ENCODE data around the gene TMEM212. TPM values are rescaled to one million over a fixed set of nuclear protein-coding genes. Genes with fewer than 3 reads are reported as not detected.
A peak's percentile ranks its signal among the peaks of the same experiment; 100 is the strongest.

Gene TMEM212
- total RNA-seq, 2 donors from 2014 or later, result not detected

DNA sequence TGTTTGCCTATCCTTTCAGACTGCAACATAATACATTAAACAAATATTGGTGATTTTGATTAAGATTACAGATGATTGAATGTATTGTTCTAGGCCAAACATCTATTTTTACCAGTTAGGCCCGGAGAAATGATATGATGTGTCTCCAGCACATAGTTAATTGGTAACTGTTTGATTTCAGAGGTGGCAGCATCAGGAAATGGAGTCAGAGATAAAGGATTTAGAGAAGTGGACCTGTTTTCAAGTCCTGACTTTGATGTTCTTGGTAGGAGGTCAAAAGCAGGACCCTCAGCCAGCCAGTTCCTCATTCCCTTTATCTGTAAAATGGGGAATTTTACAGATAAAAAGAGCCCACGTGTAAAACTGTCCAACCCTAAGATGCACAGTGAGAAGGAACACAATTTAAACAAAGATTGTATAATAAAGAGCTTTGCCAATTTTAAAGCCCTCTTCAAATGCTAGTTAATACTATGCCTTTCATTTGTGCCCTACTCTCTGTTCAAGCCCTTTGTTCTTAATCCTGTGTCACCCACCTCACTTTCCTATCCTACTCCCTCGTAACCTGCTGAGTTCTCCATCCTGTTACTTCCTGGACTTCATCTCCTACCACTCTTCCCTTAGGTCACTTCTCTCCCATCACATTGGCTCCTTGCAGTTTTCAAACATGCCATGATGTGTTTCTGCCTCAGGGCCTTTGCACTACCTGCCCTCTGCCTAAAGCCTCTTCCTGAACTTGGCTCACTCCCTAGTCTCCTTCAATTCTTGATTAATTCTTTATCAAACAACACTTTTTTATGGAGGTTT, 2.5 kb downstream of the TMEM212 start:
- no peak overlapping the region for H3K4me3 Mint-ChIP-seq
- Histone ChIP-seq H3K4me1 (ENCODE audit: control insufficient read depth, insufficient read depth, low read length) (peaks cover 2% of the 10 kb centered on the region), H3K27me3 (ENCODE audit: control insufficient read depth, insufficient read depth, low read length, poor library complexity, severe bottlenecking) (no peaks in the 10 kb centered on the region), H3K4me3 (ENCODE audit: low read length) (no peak overlapping the region), H3K9ac (ENCODE audit: extremely low read depth, low read length, poor library complexity, severe bottlenecking) (no peak overlapping the region), H3K9me3 (ENCODE audit: control insufficient read depth, low read length) (no peaks in the 10 kb centered on the region), H3K27ac (ENCODE audit: low read depth, low read length) (no peak overlapping the region), H3K36me3 (ENCODE audit: control insufficient read depth, insufficient read depth, low read length) (no peaks in the 10 kb centered on the region)
- H3K4me1 Mint-ChIP-seq, result peaks cover 32% of the 10 kb centered on the region
- H3K9me3 Mint-ChIP-seq, result peaks cover 13% of the 10 kb centered on the region
- 69 to 84% methylated on average over 3 of the region's 3 CpGs for WGBS, 2 experiments (ENCODE audit: insufficient coverage in 1 of 2, insufficient read length in 1 of 2)
- no peak overlapping the region for H3K27ac Mint-ChIP-seq
- no peaks in the 10 kb centered on the region for H3K27me3 Mint-ChIP-seq (ENCODE audit: insufficient read depth)
- TF ChIP-seq, protein P1, sequence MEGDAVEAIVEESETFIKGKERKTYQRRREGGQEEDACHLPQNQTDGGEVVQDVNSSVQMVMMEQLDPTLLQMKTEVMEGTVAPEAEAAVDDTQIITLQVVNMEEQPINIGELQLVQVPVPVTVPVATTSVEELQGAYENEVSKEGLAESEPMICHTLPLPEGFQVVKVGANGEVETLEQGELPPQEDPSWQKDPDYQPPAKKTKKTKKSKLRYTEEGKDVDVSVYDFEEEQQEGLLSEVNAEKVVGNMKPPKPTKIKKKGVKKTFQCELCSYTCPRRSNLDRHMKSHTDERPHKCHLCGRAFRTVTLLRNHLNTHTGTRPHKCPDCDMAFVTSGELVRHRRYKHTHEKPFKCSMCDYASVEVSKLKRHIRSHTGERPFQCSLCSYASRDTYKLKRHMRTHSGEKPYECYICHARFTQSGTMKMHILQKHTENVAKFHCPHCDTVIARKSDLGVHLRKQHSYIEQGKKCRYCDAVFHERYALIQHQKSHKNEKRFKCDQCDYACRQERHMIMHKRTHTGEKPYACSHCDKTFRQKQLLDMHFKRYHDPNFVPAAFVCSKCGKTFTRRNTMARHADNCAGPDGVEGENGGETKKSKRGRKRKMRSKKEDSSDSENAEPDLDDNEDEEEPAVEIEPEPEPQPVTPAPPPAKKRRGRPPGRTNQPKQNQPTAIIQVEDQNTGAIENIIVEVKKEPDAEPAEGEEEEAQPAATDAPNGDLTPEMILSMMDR (conservative IDR thresholded peaks at IDR 0.05), result no peak
- DNase-seq, result no peak
- no peaks in the 10 kb centered on the region for H3K36me3 Mint-ChIP-seq (ENCODE audit: low read depth)

DNA sequence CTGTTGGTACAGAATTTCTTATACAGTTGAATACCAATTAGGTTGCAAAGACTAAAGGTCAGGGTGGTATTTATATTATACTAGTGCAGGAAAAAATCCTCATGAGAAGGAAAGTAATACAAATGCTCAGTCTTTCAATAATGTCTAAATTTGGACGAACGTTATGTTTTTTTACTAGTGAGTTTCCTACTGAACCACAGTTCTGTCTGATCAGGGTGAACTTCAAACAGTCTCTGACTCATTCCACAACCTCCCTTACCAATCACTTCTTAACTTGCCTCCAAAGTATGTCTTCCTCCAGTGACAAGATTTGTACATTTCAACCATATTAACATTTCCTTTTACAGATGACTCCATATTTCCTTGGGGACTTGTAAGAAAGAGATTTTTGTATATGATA, 3.4 kb downstream of the TMEM212 start:
- Histone ChIP-seq H3K9ac (ENCODE audit: extremely low read depth, low read length, poor library complexity, severe bottlenecking) (no peak overlapping the region), H3K4me3 (ENCODE audit: low read length) (peak overlapping the region; percentile 38), H3K4me1 (ENCODE audit: control insufficient read depth, insufficient read depth, low read length) (no peaks in the 10 kb centered on the region), H3K27me3 (ENCODE audit: control insufficient read depth, insufficient read depth, low read length, poor library complexity, severe bottlenecking) (no peaks in the 10 kb centered on the region), H3K27ac (ENCODE audit: low read depth, low read length) (no peak overlapping the region), H3K36me3 (ENCODE audit: control insufficient read depth, insufficient read depth, low read length) (no peaks in the 10 kb centered on the region), H3K9me3 (ENCODE audit: control insufficient read depth, low read length) (peaks cover 5% of the 10 kb centered on the region)
- no peaks in the 10 kb centered on the region for H3K27me3 Mint-ChIP-seq (ENCODE audit: insufficient read depth)
- WGBS, 2 experiments (ENCODE audit: insufficient coverage in 1 of 2, insufficient read length in 1 of 2), result 93 to 100% methylated on average over 2 of the region's 2 CpGs
- peaks cover 13% of the 10 kb centered on the region for H3K9me3 Mint-ChIP-seq
- H3K27ac Mint-ChIP-seq, result no peak overlapping the region
- no peak for DNase-seq
- no peaks in the 10 kb centered on the region for H3K36me3 Mint-ChIP-seq (ENCODE audit: low read depth)
- H3K4me1 Mint-ChIP-seq, result peaks cover 23% of the 10 kb centered on the region
- H3K4me3 Mint-ChIP-seq, result no peak overlapping the region
- TF ChIP-seq, protein P1 (conservative IDR thresholded peaks at IDR 0.05), result no peak

DNA sequence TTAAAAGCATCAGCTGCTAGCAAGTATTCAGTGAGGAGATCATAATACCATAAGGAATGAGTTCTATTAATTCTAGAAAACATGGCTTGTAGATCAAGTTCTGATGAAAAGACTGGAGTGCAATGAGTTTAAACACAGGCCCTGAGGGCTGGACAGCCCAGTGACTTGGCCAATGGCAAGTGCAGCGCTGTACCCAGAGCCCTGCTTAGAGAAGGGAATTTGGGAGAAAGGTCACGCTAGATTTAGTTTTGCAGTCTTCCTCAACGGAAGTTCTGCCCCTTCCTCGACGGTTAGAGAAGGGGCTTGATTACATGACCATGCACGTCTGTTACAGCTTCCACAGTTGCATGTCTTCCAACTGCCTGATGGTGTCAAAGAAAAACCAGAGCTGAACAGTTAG, 4.0 kb downstream of the TMEM212 start:
- no peaks in the 10 kb centered on the region for H3K27me3 ChIP-seq (ENCODE audit: control insufficient read depth, insufficient read depth, low read length, poor library complexity, severe bottlenecking)
- TF ChIP-seq, protein P1 (conservative IDR thresholded peaks at IDR 0.05), result no peak
- Mint-ChIP-seq H3K9me3 (peaks cover 17% of the 10 kb centered on the region), H3K27ac (no peak overlapping the region), H3K36me3 (ENCODE audit: low read depth) (no peaks in the 10 kb centered on the region), H3K4me3 (no peak overlapping the region), H3K4me1 (peaks cover 21% of the 10 kb centered on the region), H3K27me3 (ENCODE audit: insufficient read depth) (no peaks in the 10 kb centered on the region)
- H3K27ac ChIP-seq (ENCODE audit: low read depth, low read length), result no peak overlapping the region
- H3K9ac ChIP-seq (ENCODE audit: extremely low read depth, low read length, poor library complexity, severe bottlenecking), result no peak overlapping the region
- 93 to 97% methylated on average over 6 of the region's 6 CpGs for WGBS, 2 experiments (ENCODE audit: insufficient coverage in 1 of 2, insufficient read length in 1 of 2)
- peaks cover 10% of the 10 kb centered on the region for H3K9me3 ChIP-seq (ENCODE audit: control insufficient read depth, low read length)
- H3K36me3 ChIP-seq (ENCODE audit: control insufficient read depth, insufficient read depth, low read length), result no peaks in the 10 kb centered on the region
- no peaks in the 10 kb centered on the region for H3K4me1 ChIP-seq (ENCODE audit: control insufficient read depth, insufficient read depth, low read length)
- no peak for DNase-seq
- no peak overlapping the region for H3K4me3 ChIP-seq (ENCODE audit: low read length)

Measured in endodermal cell (in vitro differentiated cells).